ENCODE results near the gene UGT1A7. TPM values are rescaled to one million over a fixed set of nuclear protein-coding genes. Genes with fewer than 3 reads are reported as not detected.

Gene UGT1A7
- total RNA-seq, 2 experiments from 2014 or later = not detected

GRCh38 chr2:233813236-233814055, 131.7 kb downstream of the UGT1A7 start:
- POLR2A ChIA-PET = no interaction called here

GRCh38 chr2:233814056-233814835, 132.5 kb downstream of the UGT1A7 start:
- CTCF ChIA-PET = no interaction called here

More at GRCh38 chr2:233813236-233814055, 131.7 kb downstream of the UGT1A7 start:
- CTCF ChIA-PET = no interaction called here

GRCh38 chr2:233815861-233816260, 134.2 kb downstream of the UGT1A7 start:
- CTCF ChIA-PET = no interaction called here

More at GRCh38 chr2:233814056-233814835, 132.5 kb downstream of the UGT1A7 start:
- POLR2A ChIA-PET = no interaction called here

GRCh38 chr2:233816334-233816733, 134.6 kb downstream of the UGT1A7 start:
- POLR2A ChIA-PET = no interaction called here

More at GRCh38 chr2:233815861-233816260, 134.2 kb downstream of the UGT1A7 start:
- POLR2A ChIA-PET = no interaction called here

GRCh38 chr2:233816771-233817170, 135.1 kb downstream of the UGT1A7 start:
- ChIA-PET CTCF (no interaction called here), POLR2A (no interaction called here)

More at GRCh38 chr2:233816334-233816733, 134.6 kb downstream of the UGT1A7 start:
- CTCF ChIA-PET = no interaction called here

- CTCF ChIA-PET = no interaction called here
- POLR2A ChIA-PET = no interaction called here
These were observed 135.7 kb downstream of the UGT1A7 start for GRCh38 chr2:233817361-233817911.

GRCh38 chr2:233817995-233818638, 136.4 kb downstream of the UGT1A7 start:
- ChIA-PET CTCF (no interaction called here), POLR2A (no interaction called here)

- POLR2A ChIA-PET = no interaction called here
- CTCF ChIA-PET = no interaction called here
These were observed 137.2 kb downstream of the UGT1A7 start for GRCh38 chr2:233818639-233819621.

- POLR2A ChIA-PET = no interaction called here
- CTCF ChIA-PET = no interaction called here
These were observed 138.4 kb downstream of the UGT1A7 start for GRCh38 chr2:233819884-233820773.

GRCh38 chr2:233820774-233821105, 139.0 kb downstream of the UGT1A7 start:
- CTCF ChIA-PET = no interaction called here
- POLR2A ChIA-PET = no interaction called here

GRCh38 chr2:233821196-233821595, 139.5 kb downstream of the UGT1A7 start:
- CTCF ChIA-PET = no interaction called here

GRCh38 chr2:233821709-233822100, 140.0 kb downstream of the UGT1A7 start:
- POLR2A ChIA-PET = no interaction called here

More at GRCh38 chr2:233821196-233821595, 139.5 kb downstream of the UGT1A7 start:
- POLR2A ChIA-PET = no interaction called here

GRCh38 chr2:233822101-233822771, 140.5 kb downstream of the UGT1A7 start:
- POLR2A ChIA-PET = interaction anchor here (0.6 kb wide), 1 partner anchor 743 kb away, joined by 10 read pairs; no protein-coding TSS in a partner anchor
- CTCF ChIA-PET = no interaction called here

More at GRCh38 chr2:233821709-233822100, 140.0 kb downstream of the UGT1A7 start:
- CTCF ChIA-PET = no interaction called here

Other genes starting within 250 kb of the UGT1A7 start
- 10 to 100 TPM; 14.5 to 15.1 TPM for gene USP40, start 115.1 kb upstream of the UGT1A7 start, total RNA-seq
- gene UGT1A8, start 64.3 kb upstream of the UGT1A7 start, total RNA-seq = not detected
- not detected for gene UGT1A10, start 45.5 kb upstream of the UGT1A7 start, total RNA-seq
- gene UGT1A9, start 10.0 kb upstream of the UGT1A7 start, total RNA-seq = not detected
- gene UGT1A6, start 11.0 kb downstream of the UGT1A7 start, total RNA-seq = not detected
- not detected for gene UGT1A5, start 31.0 kb downstream of the UGT1A7 start, total RNA-seq
- gene UGT1A4, start 36.8 kb downstream of the UGT1A7 start, total RNA-seq = not detected
- gene UGT1A3, start 47.1 kb downstream of the UGT1A7 start, total RNA-seq = not detected
- not detected for gene UGT1A1, start 78.4 kb downstream of the UGT1A7 start, total RNA-seq
- gene MROH2A, start 96.4 kb downstream of the UGT1A7 start, total RNA-seq = not detected
- gene HJURP, start 172.6 kb downstream of the UGT1A7 start, total RNA-seq = 10 to 100 TPM; 49.9 to 53.9 TPM
- gene TRPM8, start 235.5 kb downstream of the UGT1A7 start, total RNA-seq = not detected

Measured in activated CD8-positive, alpha-beta memory T cell treated with anti-CD3 and anti-CD28 coated beads for 36 hours (primary cell).